A549 (cell line): Measurements from ENCODE around the gene SOCS7. TPM values are rescaled to one million over a fixed set of nuclear protein-coding genes. Genes with fewer than 3 reads are reported as not detected.

Source experiments
- ATAC-seq, 2 experiments: fragments of 200-7000 bp in 1 of 2; fragments of >200 bp in 1 of 2; cut with Nextera tagmentation in 1 of 2; cut with Tn5 transposase in 1 of 2; 3 replicates each; pipeline versions ENCODE4 v1.8.0 to v1.9.1; 2018 to 2020; ENCODE audit warnings: mild to moderate bottlenecking in 1 of 2, moderate library complexity in 1 of 2
- CTCF ChIA-PET: fragments of 300-600 bp; sonication (Branson Sonifier 250); formaldehyde crosslinking; extraction: SDS; loops from one replicate; lab custom pipeline; 2021; ENCODE audit warnings: antibody characterized with exemption, inconsistent platforms; lab: Yijun Ruan, JAX
- POLR2A ChIA-PET: fragments of 350-600 bp; formaldehyde crosslinking; extraction: SDS; loops from one replicate; lab custom pipeline; 2021; ENCODE audit warnings: antibody characterized with exemption, inconsistent platforms; lab: Yijun Ruan, JAX
- DNase-seq, 2 experiments: peaks; one replicate each; pipeline versions ENCODE4 v3.0.0 to v3.0.0-alpha.2; 2011 to 2016; ENCODE audit warnings: low read depth in 1 of 2, low spot score in 1 of 2
- FAIRE-seq: peaks from 2 replicates; lab custom pipeline; 2011; peaks lifted over from hg19 to GRCh38; lab: Jason Lieb, UNC
- H3K27ac ChIP-seq, 2 experiments: fragments of >200 bp; sonication (Bioruptor Twin); formaldehyde crosslinking; 3 replicates each; pipeline ENCODE4 v1.5.1; 2016 to 2017
- H3K4me1 ChIP-seq: fragments of >200 bp; sonication (Bioruptor Twin); formaldehyde crosslinking; 3 replicates; pipeline ENCODE4 v1.6.1; 2016
- H3K4me2 ChIP-seq: fragments of >200 bp; sonication (Bioruptor Twin); formaldehyde crosslinking; 3 replicates; pipeline ENCODE4 v1.6.1; 2016
- H3K4me3 ChIP-seq: fragments of >200 bp; sonication (Bioruptor Twin); formaldehyde crosslinking; 3 replicates; pipeline ENCODE4 v1.5.1; 2016
- H3K9me3 ChIP-seq: fragments of >200 bp; sonication (Bioruptor Twin); formaldehyde crosslinking; 3 replicates; pipeline ENCODE4 v1.6.1; 2016
- CBX8 ChIP-seq: fragments of 200-600 bp; sonication (generic); IDR thresholded peaks from 2 replicates; pipeline ENCODE4 v1.6.1; 2016
- CHD2 ChIP-seq: fragments of 150-350 bp; IDR thresholded peaks from 2 replicates; pipeline ENCODE4 v1.6.1; 2014; ENCODE audit warnings: low read length; ENCODE audit not compliant: partially characterized antibody
- E2F6 ChIP-seq: IDR thresholded peaks from 2 replicates; pipeline ENCODE4 v1.6.1; 2012; ENCODE audit warnings: low read depth, borderline replicate concordance
- EHF ChIP-seq: fragments of 250-450 bp; sonication (Bioruptor Pico); IDR thresholded peaks from 2 replicates; pipeline ENCODE4 v1.5.0; 2020; ENCODE audit warnings: mild to moderate bottlenecking
- EP300 ChIP-seq, 2 experiments: fragments of >200 bp; sonication (Bioruptor Twin); formaldehyde crosslinking; IDR thresholded peaks; 2 replicates in 1 of 2; 3 replicates in 1 of 2; pipeline ENCODE4 v1.6.1; 2016 to 2017
- HDAC2 ChIP-seq: fragments of 200-600 bp; sonication (generic); IDR thresholded peaks from 2 replicates; pipeline ENCODE4 v1.6.1; 2016
- HOXB13 ChIP-seq: fragments of 250-450 bp; sonication (Bioruptor Pico); IDR thresholded peaks from 2 replicates; pipeline ENCODE4 v1.5.0; 2020; ENCODE audit warnings: low read depth, mild to moderate bottlenecking, moderate library complexity
- JUNB ChIP-seq: fragments of >200 bp; sonication (Bioruptor Twin); formaldehyde crosslinking; IDR thresholded peaks from 2 replicates; pipeline ENCODE4 v1.6.1; 2016
- MAX ChIP-seq: IDR thresholded peaks from 2 replicates; pipeline ENCODE4 v1.6.1; 2012
- NPAS2 ChIP-seq: fragments of 250-450 bp; sonication (Bioruptor Pico); IDR thresholded peaks from 2 replicates; pipeline ENCODE4 v1.8.0; 2022; ENCODE audit warnings: mild to moderate bottlenecking, moderate library complexity, borderline replicate concordance
- POLR2A ChIP-seq: IDR thresholded peaks from 2 replicates; pipeline ENCODE4 v1.6.1; 2012; ENCODE audit warnings: mild to moderate bottlenecking, low read length
- POLR2AphosphoS2 ChIP-seq: conservative IDR thresholded peaks from 2 replicates; pipeline ENCODE4 v1.6.1; 2012; ENCODE audit warnings: low read length, improper control_type of control experiment, inconsistent platforms
- RFX5 ChIP-seq: fragments of 450-650 bp; IDR thresholded peaks from 2 replicates; pipeline ENCODE4 v1.7.1; 2014; ENCODE audit warnings: antibody characterized with exemption, mild to moderate bottlenecking, moderate library complexity
- RNF2 ChIP-seq: fragments of 200-600 bp; sonication (generic); IDR thresholded peaks from 2 replicates; pipeline ENCODE4 v1.6.1; 2016; ENCODE audit warnings: low read depth, mild to moderate bottlenecking, antibody characterized with exemption, moderate library complexity, borderline replicate concordance
- TFCP2L1 ChIP-seq: fragments of 250-450 bp; sonication (Bioruptor Pico); IDR thresholded peaks from 2 replicates; pipeline ENCODE4 v1.5.0; 2021; ENCODE audit warnings: mild to moderate bottlenecking
- USF2 ChIP-seq: fragments of 450-650 bp; IDR thresholded peaks from 2 replicates; pipeline ENCODE4 v1.6.1; 2014; ENCODE audit warnings: antibody characterized with exemption
- ZC3H11A ChIP-seq: fragments of 450-650 bp; IDR thresholded peaks from 2 replicates; pipeline ENCODE4 v1.6.1; 2014; ENCODE audit warnings: antibody characterized with exemption, mild to moderate bottlenecking
- ZSCAN20 ChIP-seq: fragments of 250-450 bp; sonication (Bioruptor Pico); IDR thresholded peaks from 2 replicates; pipeline ENCODE4 v1.8.0; 2022; ENCODE audit warnings: mild to moderate bottlenecking, moderate library complexity
- WGBS: methylation state at CpG from one replicate; pipeline ENCODE4 v1.1.6; 2017; ENCODE audit errors: missing lambda C conversion rate; 5-methylcytosine and 5-hydroxymethylcytosine counted together
- polyA plus RNA-seq, 4 experiments: library from polyadenylated mRNA; depleted of rRNA in 3 of 4; stranded (reverse); fragments of >200 nt; fragmentation: RNase III in 1 of 4; extraction: RNeasy Plus Mini Kit Qiagen cat#74134 plus additional on column Dnase treatment in 1 of 4; gene quantifications; 2 replicates in 3 of 4; 3 replicates in 1 of 4; pipeline ENCODE4 v1.2.3, GENCODE V29; 2011 to 2017
- TF ChIP-seq, protein P1 (sequence below): fragments of >200 bp; sonication (Bioruptor Twin); formaldehyde crosslinking; IDR thresholded peaks from 3 replicates; pipeline ENCODE4 v1.5.1; 2016
- TF ChIP-seq, protein P2 (sequence below): fragments of 250-450 bp; sonication (Bioruptor Pico); IDR thresholded peaks from 2 replicates; pipeline ENCODE4 v1.5.0; 2020; ENCODE audit warnings: low read depth, mild to moderate bottlenecking, moderate library complexity
- TF ChIP-seq, protein P3 (sequence below): fragments of >200 bp; sonication (Bioruptor Twin); formaldehyde crosslinking; IDR thresholded peaks from 3 replicates; pipeline ENCODE4 v1.6.1; 2016
- TF ChIP-seq, protein P4 (sequence below): fragments of >200 bp; sonication (Bioruptor Twin); formaldehyde crosslinking; IDR thresholded peaks from 2 replicates; pipeline ENCODE4 v1.6.1; 2016

The SOCS7 gene
- polyA plus RNA-seq, 2 of the 4 experiments (the other 2 are of a cell fraction) = 14.4 to 20.6 TPM

GRCh38 chr17:38361694-38362465 is 10.2 kb downstream of the SOCS7 start:
- H3K4me2 ChIP-seq = no peak overlapping the region
- ChIA-PET POLR2A (no interaction called here), CTCF (interaction anchor here (0.8 to 14.5 kb wide), 5 partner anchors 12 to 196 kb away, joined by 3 to 189 read pairs (median 5); partner anchors contain the start of genes GPR179 and SOCS7)
- H3K27ac ChIP-seq = no peak overlapping the region
- FAIRE-seq (no peak), DNase-seq (no peak), ATAC-seq (no peak; a peak in 2 of 6 replicates)
- peaks cover 8% of the 10 kb centered on the region; the same call in 2 of the 3 replicates for H3K4me1 ChIP-seq
- H3K9me3 ChIP-seq = no peaks in the 10 kb centered on the region
- TF ChIP-seq TFCP2L1 (no peak), JUNB (no peak), EP300 (IDR thresholded peaks at IDR 0.05) (no peak), POLR2AphosphoS2 (no peak), MAX (no peak), CBX8 (no peak), POLR2A (no peak), USF2 (no peak), EHF (CRISPR knock-in tag) (no peak), ZC3H11A (no peak), CHD2 (no peak), RNF2 (no peak)
- TF ChIP-seq, protein P1, sequence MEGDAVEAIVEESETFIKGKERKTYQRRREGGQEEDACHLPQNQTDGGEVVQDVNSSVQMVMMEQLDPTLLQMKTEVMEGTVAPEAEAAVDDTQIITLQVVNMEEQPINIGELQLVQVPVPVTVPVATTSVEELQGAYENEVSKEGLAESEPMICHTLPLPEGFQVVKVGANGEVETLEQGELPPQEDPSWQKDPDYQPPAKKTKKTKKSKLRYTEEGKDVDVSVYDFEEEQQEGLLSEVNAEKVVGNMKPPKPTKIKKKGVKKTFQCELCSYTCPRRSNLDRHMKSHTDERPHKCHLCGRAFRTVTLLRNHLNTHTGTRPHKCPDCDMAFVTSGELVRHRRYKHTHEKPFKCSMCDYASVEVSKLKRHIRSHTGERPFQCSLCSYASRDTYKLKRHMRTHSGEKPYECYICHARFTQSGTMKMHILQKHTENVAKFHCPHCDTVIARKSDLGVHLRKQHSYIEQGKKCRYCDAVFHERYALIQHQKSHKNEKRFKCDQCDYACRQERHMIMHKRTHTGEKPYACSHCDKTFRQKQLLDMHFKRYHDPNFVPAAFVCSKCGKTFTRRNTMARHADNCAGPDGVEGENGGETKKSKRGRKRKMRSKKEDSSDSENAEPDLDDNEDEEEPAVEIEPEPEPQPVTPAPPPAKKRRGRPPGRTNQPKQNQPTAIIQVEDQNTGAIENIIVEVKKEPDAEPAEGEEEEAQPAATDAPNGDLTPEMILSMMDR = no peak
- TF ChIP-seq, protein P2, sequence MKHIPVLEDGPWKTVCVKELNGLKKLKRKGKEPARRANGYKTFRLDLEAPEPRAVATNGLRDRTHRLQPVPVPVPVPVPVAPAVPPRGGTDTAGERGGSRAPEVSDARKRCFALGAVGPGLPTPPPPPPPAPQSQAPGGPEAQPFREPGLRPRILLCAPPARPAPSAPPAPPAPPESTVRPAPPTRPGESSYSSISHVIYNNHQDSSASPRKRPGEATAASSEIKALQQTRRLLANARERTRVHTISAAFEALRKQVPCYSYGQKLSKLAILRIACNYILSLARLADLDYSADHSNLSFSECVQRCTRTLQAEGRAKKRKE (CRISPR knock-in tag) = no peak
- TF ChIP-seq, protein P3, sequence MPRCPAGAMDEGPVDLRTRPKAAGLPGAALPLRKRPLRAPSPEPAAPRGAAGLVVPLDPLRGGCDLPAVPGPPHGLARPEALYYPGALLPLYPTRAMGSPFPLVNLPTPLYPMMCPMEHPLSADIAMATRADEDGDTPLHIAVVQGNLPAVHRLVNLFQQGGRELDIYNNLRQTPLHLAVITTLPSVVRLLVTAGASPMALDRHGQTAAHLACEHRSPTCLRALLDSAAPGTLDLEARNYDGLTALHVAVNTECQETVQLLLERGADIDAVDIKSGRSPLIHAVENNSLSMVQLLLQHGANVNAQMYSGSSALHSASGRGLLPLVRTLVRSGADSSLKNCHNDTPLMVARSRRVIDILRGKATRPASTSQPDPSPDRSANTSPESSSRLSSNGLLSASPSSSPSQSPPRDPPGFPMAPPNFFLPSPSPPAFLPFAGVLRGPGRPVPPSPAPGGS = no peak
- WGBS = 92% methylated on average over 5 of the region's 5 CpGs
- no peak overlapping the region for H3K4me3 ChIP-seq

- no peak for FAIRE-seq
- WGBS = 94% methylated on average over 5 of the region's 5 CpGs
- Histone ChIP-seq H3K4me3 (no peak overlapping the region), H3K27ac (no peak overlapping the region), H3K9me3 (no peaks in the 10 kb centered on the region), H3K4me1 (peaks cover under 1% of the 10 kb centered on the region; the same call in 2 of the 3 replicates), H3K4me2 (no peak overlapping the region)
- ChIA-PET CTCF (interaction anchor here (0.6 to 14.5 kb wide), 7 partner anchors 13 to 972 kb away, joined by 3 to 189 read pairs (median 3); partner anchors contain the start of genes GPR179 and SOCS7), POLR2A (no interaction called here)
- no peak for TF ChIP-seq ZC3H11A
- TF ChIP-seq, protein P2 (CRISPR knock-in tag) = no peak
- no peak for TF ChIP-seq ZSCAN20 (CRISPR knock-in tag)
- TF ChIP-seq E2F6 = no peak
- no peak for TF ChIP-seq HDAC2
- no peak for TF ChIP-seq MAX
- TF ChIP-seq NPAS2 (CRISPR knock-in tag) = no peak
- TF ChIP-seq HOXB13 (CRISPR knock-in tag) = no peak
- TF ChIP-seq, protein P4, sequence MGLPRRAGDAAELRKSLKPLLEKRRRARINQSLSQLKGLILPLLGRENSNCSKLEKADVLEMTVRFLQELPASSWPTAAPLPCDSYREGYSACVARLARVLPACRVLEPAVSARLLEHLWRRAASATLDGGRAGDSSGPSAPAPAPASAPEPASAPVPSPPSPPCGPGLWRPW = no peak
- no peak for TF ChIP-seq CHD2
- TF ChIP-seq RFX5 = no peak
- no peak for DNase-seq
- ATAC-seq = no peak
Observed at GRCh38 chr17:38363016-38363415, 11.4 kb downstream of the SOCS7 start.
